PC-3 (cell line): Measurements from ENCODE around the gene TMEM45A. TPM values are rescaled to one million over a fixed set of nuclear protein-coding genes. Genes with fewer than 3 reads are reported as not detected.

Experiments used
- ATAC-seq: fragments of 200-7000 bp; cut with Tn5 transposase; 2 replicates; pipeline ENCODE4 v1.9.1; 2020; ENCODE audit warnings: mild to moderate bottlenecking, moderate library complexity
- BruUV-seq: library from RNA; stranded (reverse); fragments of 400-500 nt; replicated peaks from 2 replicates; lab custom pipeline; 2021; lab: Mats Ljungman, UMichigan
- CTCF ChIA-PET: fragments of 300-600 bp; sonication (Branson Sonifier 250); formaldehyde crosslinking; loops from one replicate; lab custom pipeline; 2022; ENCODE audit warnings: antibody characterized with exemption; lab: Charles Lee
- POLR2A ChIA-PET: fragments of 300-600 bp; sonication (Branson Sonifier 250); formaldehyde crosslinking; loops from one replicate; lab custom pipeline; 2022; ENCODE audit warnings: antibody characterized with exemption; ENCODE audit not compliant: unreplicated experiment; lab: Charles Lee
- DNase-seq: peaks from one replicate; pipeline ENCODE4 v3.0.0-alpha.2; 2015
- H2AFZ ChIP-seq: fragments of 300-600 bp; sonication (generic); 2 replicates; pipeline ENCODE4 v1.6.0; 2016; ENCODE audit warnings: antibody characterized with exemption, low read length
- H3F3A ChIP-seq: fragments of 300-600 bp; sonication (generic); one replicate; pipeline ENCODE4 v1.6.0; 2017; ENCODE audit warnings: antibody characterized with exemption, low read length, control low read depth, mild to moderate bottlenecking; ENCODE audit not compliant: unreplicated experiment
- H3K27ac ChIP-seq: fragments of 300-600 bp; sonication (generic); 2 replicates; pipeline ENCODE4 v1.5.1; 2016; ENCODE audit warnings: mild to moderate bottlenecking, low read length
- H3K27me3 ChIP-seq: fragments of 300-600 bp; sonication (generic); 2 replicates; pipeline ENCODE4 v1.6.1; 2016; ENCODE audit warnings: low read length, mixed read lengths
- H3K36me3 ChIP-seq: fragments of 300-600 bp; sonication (generic); 2 replicates; pipeline ENCODE4 v1.6.1; 2016; ENCODE audit warnings: low read depth, mixed run types, low read length, mixed read lengths
- H3K4me1 ChIP-seq: fragments of 300-600 bp; sonication (generic); 2 replicates; pipeline ENCODE4 v1.5.1; 2016; ENCODE audit warnings: low read length; ENCODE audit not compliant: insufficient read depth
- H3K4me2 ChIP-seq: fragments of 300-600 bp; sonication (generic); 2 replicates; pipeline ENCODE4 v1.6.0; 2016; ENCODE audit warnings: low read length
- H3K4me3 ChIP-seq: fragments of 300-600 bp; sonication (generic); 2 replicates; pipeline ENCODE4 v1.5.1; 2016; ENCODE audit warnings: mild to moderate bottlenecking, low read length, mixed read lengths
- H3K79me2 ChIP-seq: fragments of 300-600 bp; sonication (generic); 2 replicates; pipeline ENCODE4 v1.6.1; 2017; ENCODE audit warnings: low read length, mixed read lengths
- H3K9ac ChIP-seq: fragments of 300-600 bp; sonication (generic); 2 replicates; pipeline ENCODE4 v1.6.0; 2016; ENCODE audit warnings: mild to moderate bottlenecking, low read length
- H3K9me2 ChIP-seq: fragments of 300-600 bp; sonication (generic); replicated peaks from 2 replicates; pipeline ENCODE4 v1.6.1; 2016; ENCODE audit warnings: mixed run types, low read length, mixed read lengths
- H3K9me3 ChIP-seq: fragments of 300-600 bp; sonication (generic); 2 replicates; pipeline ENCODE4 v1.6.1; 2016; ENCODE audit warnings: low read length, mixed read lengths
- H4K20me1 ChIP-seq: fragments of 300-600 bp; sonication (generic); 2 replicates; pipeline ENCODE4 v1.6.1; 2016; ENCODE audit warnings: low read length, mixed read lengths
- EZH2 ChIP-seq: fragments of 300-600 bp; sonication (generic); IDR thresholded peaks from one replicate; pipeline ENCODE4 v1.6.1; 2017; ENCODE audit warnings: antibody characterized with exemption, mild to moderate bottlenecking, low read length; ENCODE audit not compliant: unreplicated experiment
- EZH2phosphoT487 ChIP-seq: fragments of 300-600 bp; sonication (generic); IDR thresholded peaks from 2 replicates; pipeline ENCODE4 v1.6.1; 2018; ENCODE audit warnings: mild to moderate bottlenecking, antibody characterized with exemption, low read length, borderline replicate concordance
- intact Hi-C: fragments of 100-400 bp; cut with micrococcal nuclease; formaldehyde crosslinking; loops from 2 replicates; pipeline ENCODE4 v1.9.0; 2023
- total RNA-seq: library from RNA; depleted of rRNA; stranded (reverse); fragments of >200 nt; gene quantifications from 2 replicates; pipeline ENCODE4 v1.2.3, GENCODE V29; 2014
- TF ChIP-seq, protein P1 (sequence below): fragments of 300-600 bp; sonication (generic); conservative IDR thresholded peaks from 2 replicates; pipeline ENCODE4 v1.5.1; 2017; ENCODE audit warnings: antibody characterized with exemption, low read depth, mild to moderate bottlenecking, low read length

Gene TMEM45A
- total RNA-seq, 1 experiment from 2014 or later: 7.6 TPM

DNA sequence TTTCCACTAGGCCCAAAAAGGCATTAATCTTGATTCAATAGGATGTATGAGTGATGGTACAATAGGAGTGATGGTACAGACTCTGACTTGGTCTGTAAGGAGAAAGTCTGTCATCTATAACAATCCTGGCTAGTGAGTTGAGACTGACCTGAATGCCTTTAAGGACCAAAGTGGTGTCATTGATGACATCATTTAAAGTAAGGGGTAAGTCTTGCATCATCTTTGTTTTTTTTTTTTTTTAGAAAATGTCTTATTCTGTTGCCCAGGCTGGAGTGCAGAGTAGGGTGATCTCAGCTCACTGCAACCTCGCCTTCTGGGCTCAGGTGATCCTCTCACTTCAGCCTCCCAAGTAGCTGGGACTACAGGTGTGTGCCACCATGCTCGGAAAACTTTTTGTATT lies 5.6 kb upstream of the TMEM45A start:
- H3K79me2 ChIP-seq: no peaks in the 10 kb centered on the region
- POLR2A ChIA-PET: no interaction called here
- no peak for TF ChIP-seq EZH2phosphoT487
- TF ChIP-seq, protein P1, sequence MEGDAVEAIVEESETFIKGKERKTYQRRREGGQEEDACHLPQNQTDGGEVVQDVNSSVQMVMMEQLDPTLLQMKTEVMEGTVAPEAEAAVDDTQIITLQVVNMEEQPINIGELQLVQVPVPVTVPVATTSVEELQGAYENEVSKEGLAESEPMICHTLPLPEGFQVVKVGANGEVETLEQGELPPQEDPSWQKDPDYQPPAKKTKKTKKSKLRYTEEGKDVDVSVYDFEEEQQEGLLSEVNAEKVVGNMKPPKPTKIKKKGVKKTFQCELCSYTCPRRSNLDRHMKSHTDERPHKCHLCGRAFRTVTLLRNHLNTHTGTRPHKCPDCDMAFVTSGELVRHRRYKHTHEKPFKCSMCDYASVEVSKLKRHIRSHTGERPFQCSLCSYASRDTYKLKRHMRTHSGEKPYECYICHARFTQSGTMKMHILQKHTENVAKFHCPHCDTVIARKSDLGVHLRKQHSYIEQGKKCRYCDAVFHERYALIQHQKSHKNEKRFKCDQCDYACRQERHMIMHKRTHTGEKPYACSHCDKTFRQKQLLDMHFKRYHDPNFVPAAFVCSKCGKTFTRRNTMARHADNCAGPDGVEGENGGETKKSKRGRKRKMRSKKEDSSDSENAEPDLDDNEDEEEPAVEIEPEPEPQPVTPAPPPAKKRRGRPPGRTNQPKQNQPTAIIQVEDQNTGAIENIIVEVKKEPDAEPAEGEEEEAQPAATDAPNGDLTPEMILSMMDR: no peak
- TF ChIP-seq EZH2: no peak
- BruUV-seq: no TSS peak
- no peaks in the 10 kb centered on the region for H3F3A ChIP-seq
- H3K9me3 ChIP-seq: no peaks in the 10 kb centered on the region
- no peak overlapping the region for H3K9ac ChIP-seq
- no peak overlapping the region for H3K4me3 ChIP-seq
- DNase-seq (no peak), ATAC-seq (no peak)
- no peak overlapping the region for H3K27ac ChIP-seq
- H3K4me2 ChIP-seq: no peak overlapping the region
- no peaks in the 10 kb centered on the region for H4K20me1 ChIP-seq
- no peaks in the 10 kb centered on the region for H3K36me3 ChIP-seq
- H3K4me1 ChIP-seq: peaks cover 5% of the 10 kb centered on the region
- H2AFZ ChIP-seq: no peak overlapping the region
- CTCF ChIA-PET: no interaction called here
- intact Hi-C loops: no loop called here
- no peaks in the 10 kb centered on the region for H3K9me2 ChIP-seq
- no peaks in the 10 kb centered on the region for H3K27me3 ChIP-seq

DNA sequence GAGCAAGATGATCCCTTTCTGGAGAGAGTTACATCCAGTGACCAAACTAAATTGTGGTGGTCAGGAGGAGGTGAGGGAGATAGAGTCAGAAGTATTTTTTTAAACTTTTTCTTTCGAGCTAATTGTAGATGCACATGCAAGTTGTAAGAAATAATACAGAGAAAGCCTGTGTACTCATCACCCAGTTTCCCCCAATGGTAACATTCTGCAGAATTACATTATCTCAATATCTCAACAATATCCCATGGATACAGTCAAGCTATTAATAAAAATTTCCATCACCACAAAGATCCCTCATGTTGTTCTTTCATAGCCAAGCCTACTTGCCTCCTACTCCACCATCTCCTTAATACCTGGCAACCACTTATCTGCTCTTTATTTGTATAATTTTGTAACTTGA lies 3.3 kb upstream of the TMEM45A start:
- H3K79me2 ChIP-seq: no peaks in the 10 kb centered on the region
- H3K27ac ChIP-seq: no peak overlapping the region
- ChIA-PET POLR2A (no interaction called here), CTCF (no interaction called here)
- intact Hi-C loops: no loop called here
- no peaks in the 10 kb centered on the region for H3K36me3 ChIP-seq
- no peak overlapping the region for H3K4me2 ChIP-seq
- ATAC-seq: no peak
- no TSS peak for BruUV-seq
- no peaks in the 10 kb centered on the region for H3K9me3 ChIP-seq
- no peak overlapping the region for H2AFZ ChIP-seq
- no peaks in the 10 kb centered on the region for H3K9me2 ChIP-seq
- H3K4me3 ChIP-seq: no peak overlapping the region
- no peak for DNase-seq
- peaks cover 11% of the 10 kb centered on the region for H3K4me1 ChIP-seq
- H3F3A ChIP-seq: no peaks in the 10 kb centered on the region
- H4K20me1 ChIP-seq: no peaks in the 10 kb centered on the region
- H3K27me3 ChIP-seq: no peaks in the 10 kb centered on the region
- TF ChIP-seq EZH2 (no peak), EZH2phosphoT487 (no peak)
- TF ChIP-seq, protein P1: no peak
- H3K9ac ChIP-seq: no peak overlapping the region

DNA sequence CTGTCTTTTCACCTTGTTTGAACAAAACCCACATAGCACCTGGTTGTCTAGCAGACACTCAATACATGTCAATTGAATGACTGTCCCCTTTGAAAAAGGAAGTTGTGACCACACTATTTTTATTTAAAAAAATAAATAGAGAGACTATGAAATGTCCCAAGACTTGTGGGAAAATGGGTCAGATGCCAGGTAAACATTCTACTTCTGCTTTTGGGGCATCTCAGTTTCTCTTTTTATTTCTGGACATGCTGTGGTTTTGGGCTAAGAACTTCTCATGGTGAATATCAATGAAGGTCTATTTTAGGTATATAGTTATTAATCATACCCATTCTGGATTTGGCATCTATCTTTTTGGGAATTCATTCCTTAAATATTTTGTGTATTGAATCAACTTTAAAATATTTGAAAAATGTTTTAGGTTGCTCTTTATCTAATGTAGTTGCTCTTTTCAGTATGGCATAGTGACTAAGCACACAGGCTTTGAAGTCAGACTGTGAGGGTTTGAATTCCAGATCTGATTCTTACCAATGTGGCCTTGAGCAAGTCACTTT lies 4.4 kb downstream of the TMEM45A start:
- POLR2A ChIA-PET: no interaction called here
- no peaks in the 10 kb centered on the region for H3K79me2 ChIP-seq
- peak overlapping the region; percentile 59 for H3K4me2 ChIP-seq
- CTCF ChIA-PET: interaction anchor here (1.3 kb wide), 1 partner anchor 34 kb away, joined by 4 read pairs; no protein-coding TSS in a partner anchor
- no TSS peak for BruUV-seq
- TF ChIP-seq, protein P1: no peak
- no peak for TF ChIP-seq EZH2phosphoT487
- no peak for TF ChIP-seq EZH2
- peak; percentile 12; the same call in 1 of the 2 replicates for ATAC-seq
- no peaks in the 10 kb centered on the region for H3K9me3 ChIP-seq
- peaks cover 16% of the 10 kb centered on the region for H3F3A ChIP-seq
- H4K20me1 ChIP-seq: no peaks in the 10 kb centered on the region
- no peaks in the 10 kb centered on the region for H3K9me2 ChIP-seq
- H3K36me3 ChIP-seq: no peaks in the 10 kb centered on the region
- H3K27me3 ChIP-seq: no peaks in the 10 kb centered on the region
- H3K4me1 ChIP-seq: peaks cover 37% of the 10 kb centered on the region
- no peak overlapping the region for H3K4me3 ChIP-seq
- no peak overlapping the region for H2AFZ ChIP-seq
- DNase-seq: peak; percentile 87
- H3K27ac ChIP-seq: peak overlapping the region; percentile 34; the same call in 1 of the 2 replicates
- H3K9ac ChIP-seq: no peak overlapping the region
- intact Hi-C loops: no loop called here
